ENCODE data around the gene A4GALT. TPM values are rescaled to one million over a fixed set of nuclear protein-coding genes. Genes with fewer than 3 reads are reported as not detected.

Gene A4GALT
- total RNA-seq, 1 experiment from 2014 or later: 12.3 TPM

DNA sequence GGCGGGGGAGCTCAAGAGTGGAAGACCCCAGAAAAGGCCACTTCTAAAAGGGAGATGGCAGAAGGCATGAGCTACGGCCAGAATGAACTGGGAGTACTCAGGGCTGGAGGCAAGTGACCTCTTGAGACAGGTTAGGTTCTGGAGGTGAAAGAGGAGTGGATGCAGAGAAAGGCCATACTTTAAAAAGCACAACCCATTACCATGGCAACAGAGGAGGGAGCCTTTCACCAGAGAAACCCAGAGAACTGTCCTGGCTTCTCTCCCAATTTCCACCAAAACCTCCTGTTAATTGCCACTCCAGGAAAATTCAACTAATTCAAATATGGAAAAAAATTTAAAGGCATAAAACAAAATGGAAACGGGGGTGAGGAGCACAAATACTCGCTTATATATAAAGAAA is 15.8 kb downstream of the A4GALT start:
- peaks cover 8% of the 10 kb centered on the region for H3K4me1 ChIP-seq (replicated peaks)
- no peak overlapping the region for H3K27ac ChIP-seq
- no peaks in the 10 kb centered on the region for H3K27me3 ChIP-seq (replicated peaks)
- DNase-seq (ENCODE audit: low read depth in 1 of 2, low spot score in 2 of 2): no peak
- H3K36me3 ChIP-seq: no peaks in the 10 kb centered on the region
- H3K4me3 ChIP-seq: no peak overlapping the region
- H3K9me3 ChIP-seq (replicated peaks): peaks cover 6% of the 10 kb centered on the region; the same call in 1 of the 2 replicates

DNA sequence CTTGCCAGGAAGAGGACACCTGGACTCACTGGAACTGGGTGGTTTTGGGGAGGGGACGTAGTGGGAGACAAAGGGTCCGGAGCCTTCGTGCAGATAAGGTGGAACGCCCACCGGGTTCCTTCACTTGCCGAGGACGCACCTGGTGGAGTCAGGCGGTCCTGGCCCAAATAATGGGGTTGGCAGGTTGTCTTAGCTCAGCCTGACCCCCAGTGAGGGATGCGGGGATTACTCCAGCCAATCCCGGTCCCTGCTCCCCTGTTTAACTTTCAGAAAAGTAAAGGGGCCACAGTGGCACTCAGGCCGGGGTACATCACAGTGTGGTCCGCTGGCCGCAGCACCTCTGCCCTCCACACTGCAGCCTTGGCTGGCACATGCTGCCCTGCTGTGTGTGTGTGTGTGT is 18.0 kb downstream of the A4GALT start:
- Histone ChIP-seq H3K27me3 (replicated peaks) (no peaks in the 10 kb centered on the region), H3K4me3 (no peak overlapping the region), H3K36me3 (no peaks in the 10 kb centered on the region), H3K4me1 (replicated peaks) (peaks cover 30% of the 10 kb centered on the region), H3K9me3 (replicated peaks) (no peaks in the 10 kb centered on the region), H3K27ac (no peak overlapping the region)
- DNase-seq (ENCODE audit: low read depth in 1 of 2, low spot score in 2 of 2): no peak

- no peaks in the 10 kb centered on the region for H3K9me3 ChIP-seq (replicated peaks)
Observed at GRCh38 chr22:42701694-42702093, 19.0 kb downstream of the A4GALT start.

GRCh38 chr22:42700901-42701300 is 19.8 kb downstream of the A4GALT start:
- H3K36me3 ChIP-seq: no peaks in the 10 kb centered on the region
- peaks cover 39% of the 10 kb centered on the region for H3K4me1 ChIP-seq (replicated peaks)
- H3K4me3 ChIP-seq: no peak overlapping the region
- DNase-seq (ENCODE audit: low read depth in 1 of 2, low spot score in 2 of 2): no peak
- H3K27me3 ChIP-seq (replicated peaks): no peaks in the 10 kb centered on the region
- H3K9me3 ChIP-seq (replicated peaks): no peaks in the 10 kb centered on the region
- H3K27ac ChIP-seq: no peak overlapping the region

More at GRCh38 chr22:42701694-42702093, 19.0 kb downstream of the A4GALT start:
- no peaks in the 10 kb centered on the region for H3K36me3 ChIP-seq
- no peak overlapping the region for H3K27ac ChIP-seq
- no peak overlapping the region for H3K4me3 ChIP-seq
- H3K27me3 ChIP-seq (replicated peaks): no peaks in the 10 kb centered on the region
- H3K4me1 ChIP-seq (replicated peaks): peaks cover 39% of the 10 kb centered on the region
- DNase-seq (ENCODE audit: low read depth in 1 of 2, low spot score in 2 of 2): no peak

DNA sequence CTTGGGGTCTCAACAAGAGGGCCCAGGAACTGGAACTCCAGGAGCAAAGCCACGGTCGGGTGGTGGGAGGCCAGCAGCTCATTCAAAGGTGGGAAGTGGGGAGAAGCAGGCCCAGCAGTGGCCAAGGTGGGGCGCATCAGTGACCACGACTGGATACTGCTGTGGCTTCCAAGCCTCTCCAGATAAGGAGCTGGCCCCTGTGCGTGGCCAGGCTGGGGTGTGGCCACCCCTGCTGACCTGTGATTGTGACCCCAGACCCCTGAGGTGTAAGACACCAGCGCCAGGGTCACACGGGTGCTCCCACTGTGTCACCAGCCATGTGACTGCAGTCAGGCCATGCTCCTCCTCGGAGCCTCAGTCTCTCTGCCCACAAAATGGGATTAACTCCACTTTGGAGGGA is 20.3 kb downstream of the A4GALT start:
- Histone ChIP-seq H3K4me3 (no peak overlapping the region), H3K27ac (no peak overlapping the region; the same call in 1 of the 2 replicates), H3K4me1 (replicated peaks) (peaks cover 39% of the 10 kb centered on the region), H3K36me3 (no peaks in the 10 kb centered on the region), H3K27me3 (replicated peaks) (no peaks in the 10 kb centered on the region), H3K9me3 (replicated peaks) (no peaks in the 10 kb centered on the region)
- DNase-seq (ENCODE audit: low read depth in 1 of 2, low spot score in 2 of 2): no peak

DNA sequence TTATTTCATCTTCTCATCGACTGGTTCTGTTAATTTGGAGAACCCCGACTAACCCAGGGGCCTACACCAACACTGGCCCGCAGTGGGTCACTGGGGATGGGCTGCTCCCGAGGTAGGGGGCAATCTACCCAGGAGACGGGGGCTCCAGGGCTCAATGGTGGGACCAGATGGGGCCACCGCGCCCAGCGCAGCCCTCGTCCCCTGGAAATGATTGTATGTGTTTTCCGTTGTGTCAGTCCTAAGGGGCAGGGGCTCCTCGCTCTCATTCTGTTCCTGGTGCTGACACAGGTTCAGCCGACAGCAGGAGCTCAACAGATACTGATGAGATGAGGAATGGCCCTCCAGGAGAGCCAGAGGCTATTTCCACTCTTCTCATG is 20.7 kb downstream of the A4GALT start:
- Histone ChIP-seq H3K36me3 (peaks cover 2% of the 10 kb centered on the region; the same call in 1 of the 2 replicates), H3K27me3 (replicated peaks) (no peaks in the 10 kb centered on the region), H3K4me3 (no peak overlapping the region), H3K4me1 (replicated peaks) (peaks cover 39% of the 10 kb centered on the region), H3K9me3 (replicated peaks) (no peaks in the 10 kb centered on the region), H3K27ac (peak overlapping the region; percentile 70)
- DNase-seq (ENCODE audit: low read depth in 1 of 2, low spot score in 2 of 2): no peak

DNA sequence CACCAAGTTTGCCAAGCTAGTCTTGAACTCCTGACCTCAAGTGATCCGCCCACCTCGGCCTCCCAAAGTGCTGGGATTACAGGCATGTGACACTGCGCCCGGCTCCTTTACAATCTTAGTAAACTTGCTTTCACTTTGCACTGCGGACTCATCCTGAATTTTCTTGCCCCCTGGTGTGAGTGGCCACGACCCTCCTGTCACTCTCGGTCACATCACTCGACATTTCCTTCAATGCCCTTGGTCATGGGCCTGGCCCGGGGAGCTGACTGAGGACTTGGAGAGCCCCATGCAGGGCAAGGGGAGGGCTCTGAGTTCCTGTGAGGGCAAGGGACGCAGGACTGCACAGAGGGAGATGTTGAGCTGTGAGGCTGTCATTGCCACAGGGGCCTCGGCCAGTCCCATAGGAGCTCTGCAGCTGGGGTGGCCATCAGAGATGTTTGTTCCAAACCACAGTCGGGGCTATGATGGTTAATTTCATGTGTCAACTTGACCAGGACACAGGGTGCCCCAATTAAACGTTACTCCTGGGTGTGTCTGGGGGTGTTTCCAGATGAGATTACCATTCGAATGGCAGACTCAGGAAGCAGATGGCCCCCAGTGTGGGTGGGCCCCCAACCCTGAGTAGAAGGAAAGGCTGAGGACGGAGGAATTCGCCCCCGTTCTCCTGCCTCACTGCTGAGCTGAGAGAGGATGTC is 21.2 kb downstream of the A4GALT start:
- Histone ChIP-seq H3K9me3 (replicated peaks) (no peaks in the 10 kb centered on the region), H3K4me1 (replicated peaks) (peaks cover 39% of the 10 kb centered on the region), H3K36me3 (peaks cover 4% of the 10 kb centered on the region; the same call in 1 of the 2 replicates), H3K27me3 (replicated peaks) (no peaks in the 10 kb centered on the region), H3K4me3 (no peak overlapping the region), H3K27ac (peak overlapping the region; percentile 70)
- DNase-seq (ENCODE audit: low read depth in 1 of 2, low spot score in 2 of 2): peak; percentile 58 to 73

GRCh38 chr22:42697542-42698013 is 23.1 kb downstream of the A4GALT start:
- H3K9me3 ChIP-seq (replicated peaks): no peaks in the 10 kb centered on the region
- peaks cover 8% of the 10 kb centered on the region; the same call in 1 of the 2 replicates for H3K36me3 ChIP-seq
- H3K27me3 ChIP-seq (replicated peaks): no peaks in the 10 kb centered on the region
- H3K27ac ChIP-seq: peak overlapping the region; percentile 70
- no peak overlapping the region for H3K4me3 ChIP-seq
- DNase-seq (ENCODE audit: low read depth in 1 of 2, low spot score in 2 of 2): peak; percentile 80 to 92
- peaks cover 39% of the 10 kb centered on the region for H3K4me1 ChIP-seq (replicated peaks)

- peaks cover 39% of the 10 kb centered on the region for H3K4me1 ChIP-seq (replicated peaks)
- H3K4me3 ChIP-seq: no peak overlapping the region
- no peaks in the 10 kb centered on the region for H3K27me3 ChIP-seq (replicated peaks)
- no peak overlapping the region for H3K27ac ChIP-seq
- DNase-seq (ENCODE audit: low read depth in 1 of 2, low spot score in 2 of 2): no peak
- H3K9me3 ChIP-seq (replicated peaks): no peaks in the 10 kb centered on the region
- H3K36me3 ChIP-seq: peaks cover 8% of the 10 kb centered on the region; the same call in 1 of the 2 replicates
Observed at GRCh38 chr22:42696331-42696967, 24.2 kb downstream of the A4GALT start.

- Histone ChIP-seq H3K27ac (no peak overlapping the region), H3K27me3 (replicated peaks) (no peaks in the 10 kb centered on the region), H3K4me1 (replicated peaks) (peaks cover 35% of the 10 kb centered on the region), H3K36me3 (peaks cover 8% of the 10 kb centered on the region; the same call in 1 of the 2 replicates), H3K9me3 (replicated peaks) (no peaks in the 10 kb centered on the region), H3K4me3 (no peak overlapping the region)
- no peak for DNase-seq (ENCODE audit: low read depth in 1 of 2, low spot score in 2 of 2)
Observed at GRCh38 chr22:42695294-42695693, 25.4 kb downstream of the A4GALT start.

GRCh38 chr22:42693763-42694683 is 26.6 kb downstream of the A4GALT start:
- Histone ChIP-seq H3K4me3 (no peak overlapping the region), H3K27ac (no peak overlapping the region), H3K4me1 (replicated peaks) (peaks cover 22% of the 10 kb centered on the region), H3K27me3 (replicated peaks) (no peaks in the 10 kb centered on the region), H3K36me3 (peaks cover 11% of the 10 kb centered on the region; the same call in 1 of the 2 replicates), H3K9me3 (replicated peaks) (no peaks in the 10 kb centered on the region)
- no peak for DNase-seq (ENCODE audit: low read depth in 1 of 2, low spot score in 2 of 2)

GRCh38 chr22:42693055-42693762 is 27.5 kb downstream of the A4GALT start:
- peaks cover 11% of the 10 kb centered on the region; the same call in 1 of the 2 replicates for H3K36me3 ChIP-seq
- no peak for DNase-seq (ENCODE audit: low read depth in 1 of 2, low spot score in 2 of 2)
- no peak overlapping the region for H3K4me3 ChIP-seq
- H3K27ac ChIP-seq: no peak overlapping the region
- no peaks in the 10 kb centered on the region for H3K9me3 ChIP-seq (replicated peaks)
- no peaks in the 10 kb centered on the region for H3K27me3 ChIP-seq (replicated peaks)
- peaks cover 22% of the 10 kb centered on the region for H3K4me1 ChIP-seq (replicated peaks)
